ENCODE data around the gene PKDREJ. TPM values are rescaled to one million over a fixed set of nuclear protein-coding genes. Genes with fewer than 3 reads are reported as not detected.

PKDREJ gene
- total and polyA plus RNA-seq, 7 donors, result under 0.01 to 0.03 TPM; not detected in 5

Other genes with a start within 250 kb of the PKDREJ start
- gene PPARA, start 112.8 kb downstream of the PKDREJ start, total RNA-seq, result 10 to 100 TPM; 37.3 to 55.8 (median 46.2) TPM
- gene PPARA, start 112.8 kb downstream of the PKDREJ start, polyA plus RNA-seq, result 10 to 100 TPM; 11.0 to 30.6 (median 12.1) TPM
- gene CDPF1, start 13.1 kb downstream of the PKDREJ start, total RNA-seq, result 1 to 10 TPM; 5.3 to 9.1 (median 8.8) TPM
- gene CDPF1, start 13.1 kb downstream of the PKDREJ start, polyA plus RNA-seq, result 10 to 100 TPM; 11.2 to 17.8 (median 14.3) TPM
- 10 to 100 TPM; 11.3 to 19.5 (median 14.9) TPM for gene TTC38, start 4.7 kb upstream of the PKDREJ start, total RNA-seq
- 10 to 100 TPM in 2 of 3 donors, 1 to 10 TPM in 1; 9.9 to 15.0 (median 13.4) TPM for gene TTC38, start 4.7 kb upstream of the PKDREJ start, polyA plus RNA-seq
- under 1 TPM in 3 of 4 donors, not detected in 1; 0.15 to 0.47 (median 0.29) TPM for gene GTSE1, start 33.5 kb upstream of the PKDREJ start, total RNA-seq
- under 1 TPM; 0.04 to 0.18 (median 0.13) TPM for gene GTSE1, start 33.5 kb upstream of the PKDREJ start, polyA plus RNA-seq
- gene TRMU, start 72.4 kb upstream of the PKDREJ start, total RNA-seq, result 10 to 100 TPM in 3 of 4 donors, 1 to 10 TPM in 1; 9.6 to 20.3 (median 16.5) TPM
- 10 to 100 TPM; 12.8 to 37.1 (median 24.9) TPM for gene TRMU, start 72.4 kb upstream of the PKDREJ start, polyA plus RNA-seq